Stimulated activated CD8-positive, alpha-beta memory T cell treated with anti-CD3 and anti-CD28 coated beads, Interleukin-4, amount 100 ng/mL, for 24 hours (primary cell): ENCODE measurements around the gene UCMA.

ENCODE experiments used
- DNase-seq: peaks from one replicate; pipeline ENCODE4 v3.0.0-alpha.2; 2020; ENCODE audit warnings: low read depth

Gene UCMA

GRCh38 chr10:13187135-13187534 is 47.0 kb downstream of the UCMA start:
- DNase-seq, result no peak

- DNase-seq, result no peak
These were observed 49.3 kb downstream of the UCMA start for GRCh38 chr10:13184730-13185514.

- no peak for DNase-seq
These were observed 49.9 kb downstream of the UCMA start for GRCh38 chr10:13184276-13184675.

GRCh38 chr10:13183625-13184024 is 50.5 kb downstream of the UCMA start:
- DNase-seq, result no peak

- no peak for DNase-seq
These were observed 51.8 kb downstream of the UCMA start for GRCh38 chr10:13182424-13182823.

GRCh38 chr10:13180788-13181187 is 53.4 kb downstream of the UCMA start:
- DNase-seq, result no peak

GRCh38 chr10:13173616-13174015 is 60.6 kb downstream of the UCMA start:
- no peak for DNase-seq
